Neutrophil (primary cell): ENCODE data around the gene CD3E.

ENCODE experiments used
- H3K27ac ChIP-seq: fragments of 200-600 bp; sonication (generic); 2 replicates; pipeline ENCODE4 v1.5.1; 2016; ENCODE audit warnings: mild to moderate bottlenecking, moderate library complexity
- H3K27me3 ChIP-seq: fragments of 200-600 bp; sonication (generic); 2 replicates; pipeline ENCODE4 v1.6.0; 2016; ENCODE audit warnings: mild to moderate bottlenecking
- H3K36me3 ChIP-seq: fragments of 200-600 bp; sonication (generic); 2 replicates; pipeline ENCODE4 v1.5.1; 2017
- H3K4me1 ChIP-seq, 2 experiments: fragments of 200-600 bp in 1 of 2; sonication (generic) in 1 of 2; 1 replicate in 1 of 2; 2 replicates in 1 of 2; pipeline versions ENCODE4 v1.5.1 to v1.6.1; 2013 to 2016; ENCODE audit warnings: low read depth in 1 of 2, low read length in 1 of 2, mild to moderate bottlenecking in 1 of 2, moderate library complexity in 1 of 2; ENCODE audit not compliant: control insufficient read depth in 1 of 2, insufficient read depth in 1 of 2
- H3K4me3 ChIP-seq, 2 experiments: fragments of 200-600 bp in 1 of 2; sonication (generic) in 1 of 2; 1 replicate in 1 of 2; 2 replicates in 1 of 2; pipeline ENCODE4 v1.5.1; 2013 to 2016; ENCODE audit warnings: low read depth in 1 of 2, low read length in 1 of 2, mild to moderate bottlenecking in 1 of 2, moderate library complexity in 1 of 2
- H3K9me3 ChIP-seq: fragments of 200-600 bp; sonication (generic); 2 replicates; pipeline ENCODE4 v1.5.1; 2016
- TF ChIP-seq, protein P1 (sequence below): fragments of 200-600 bp; sonication (generic); IDR thresholded peaks from 2 replicates; pipeline ENCODE4 v1.5.1; 2016; ENCODE audit warnings: antibody characterized with exemption

CD3E gene

GRCh38 chr11:118339281-118339961 is 34.9 kb downstream of the CD3E start:
- H3K27me3 ChIP-seq, result no peaks in the 10 kb centered on the region
- H3K27ac ChIP-seq, result no peak overlapping the region
- no peaks in the 10 kb centered on the region for H3K4me1 ChIP-seq
- no peaks in the 10 kb centered on the region for H3K36me3 ChIP-seq
- H3K9me3 ChIP-seq, result no peaks in the 10 kb centered on the region
- TF ChIP-seq, protein P1, sequence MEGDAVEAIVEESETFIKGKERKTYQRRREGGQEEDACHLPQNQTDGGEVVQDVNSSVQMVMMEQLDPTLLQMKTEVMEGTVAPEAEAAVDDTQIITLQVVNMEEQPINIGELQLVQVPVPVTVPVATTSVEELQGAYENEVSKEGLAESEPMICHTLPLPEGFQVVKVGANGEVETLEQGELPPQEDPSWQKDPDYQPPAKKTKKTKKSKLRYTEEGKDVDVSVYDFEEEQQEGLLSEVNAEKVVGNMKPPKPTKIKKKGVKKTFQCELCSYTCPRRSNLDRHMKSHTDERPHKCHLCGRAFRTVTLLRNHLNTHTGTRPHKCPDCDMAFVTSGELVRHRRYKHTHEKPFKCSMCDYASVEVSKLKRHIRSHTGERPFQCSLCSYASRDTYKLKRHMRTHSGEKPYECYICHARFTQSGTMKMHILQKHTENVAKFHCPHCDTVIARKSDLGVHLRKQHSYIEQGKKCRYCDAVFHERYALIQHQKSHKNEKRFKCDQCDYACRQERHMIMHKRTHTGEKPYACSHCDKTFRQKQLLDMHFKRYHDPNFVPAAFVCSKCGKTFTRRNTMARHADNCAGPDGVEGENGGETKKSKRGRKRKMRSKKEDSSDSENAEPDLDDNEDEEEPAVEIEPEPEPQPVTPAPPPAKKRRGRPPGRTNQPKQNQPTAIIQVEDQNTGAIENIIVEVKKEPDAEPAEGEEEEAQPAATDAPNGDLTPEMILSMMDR, result no peak
- no peak overlapping the region for H3K4me3 ChIP-seq

DNA sequence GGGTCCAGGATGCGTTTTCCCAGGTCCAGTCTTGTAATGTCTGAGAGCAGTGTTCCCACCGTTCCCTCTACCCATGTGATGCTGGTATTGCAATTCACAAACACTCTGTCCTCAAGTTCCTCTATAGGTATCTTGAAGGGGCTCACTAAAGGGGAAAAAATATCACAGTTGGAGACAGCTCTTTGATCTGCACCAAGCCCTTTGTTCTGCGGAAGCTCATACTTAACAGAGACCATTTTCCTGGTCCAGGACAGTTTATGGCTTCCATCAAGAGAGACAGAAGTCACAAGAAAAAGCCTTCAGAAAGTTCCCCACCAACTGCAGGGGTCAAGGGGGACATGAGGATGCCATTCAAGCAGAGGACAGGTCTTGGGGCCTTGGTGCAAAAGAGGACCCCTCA is 35.9 kb downstream of the CD3E start:
- TF ChIP-seq, protein P1, result no peak
- no peaks in the 10 kb centered on the region for H3K4me1 ChIP-seq
- no peak overlapping the region for H3K27ac ChIP-seq

GRCh38 chr11:118341261-118341660 is 36.7 kb downstream of the CD3E start:
- Histone ChIP-seq H3K9me3 (no peaks in the 10 kb centered on the region), H3K36me3 (no peaks in the 10 kb centered on the region), H3K4me1 (no peaks in the 10 kb centered on the region), H3K27ac (no peak overlapping the region), H3K4me3 (no peak overlapping the region), H3K27me3 (peaks cover 4% of the 10 kb centered on the region)
- TF ChIP-seq, protein P1, result no peak

More for the DNA sequence above, 35.9 kb downstream of the CD3E start:
- no peaks in the 10 kb centered on the region for H3K36me3 ChIP-seq
- no peak overlapping the region for H3K4me3 ChIP-seq
- no peaks in the 10 kb centered on the region for H3K27me3 ChIP-seq
- H3K9me3 ChIP-seq, result no peaks in the 10 kb centered on the region

DNA sequence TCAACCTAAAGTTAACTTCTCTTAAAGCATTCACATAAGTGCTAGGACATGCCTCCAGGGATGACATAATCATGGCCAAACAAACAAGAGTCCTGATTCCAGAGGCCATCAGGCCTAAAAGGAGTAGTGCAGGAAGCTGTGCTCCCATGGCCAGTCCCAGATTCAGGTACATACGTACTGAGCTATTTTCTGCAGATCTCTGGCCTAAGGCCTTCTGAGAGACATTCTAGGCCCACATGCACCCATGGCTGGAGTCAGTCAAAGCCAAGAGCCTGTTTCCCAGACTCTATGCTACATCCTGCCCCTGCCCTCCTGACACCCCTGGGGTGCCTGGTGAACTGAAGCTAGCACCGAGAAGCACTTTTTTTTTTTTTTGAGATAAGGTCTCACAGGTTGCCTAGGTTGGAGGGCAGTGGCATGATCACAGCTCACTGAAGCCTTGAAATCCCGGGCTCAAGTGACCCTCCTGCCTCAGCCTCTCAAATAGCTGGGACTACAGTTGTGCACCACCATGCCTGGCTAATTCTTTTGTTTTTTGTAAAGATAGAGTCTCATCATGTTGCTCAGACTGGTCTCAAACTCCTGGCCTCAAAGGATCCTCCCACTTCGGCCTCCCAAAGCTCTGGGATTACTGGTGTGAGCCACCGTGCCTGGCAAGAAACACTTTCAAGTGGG is 37.4 kb downstream of the CD3E start:
- Histone ChIP-seq H3K27ac (no peak overlapping the region), H3K4me3 (no peak overlapping the region), H3K36me3 (no peaks in the 10 kb centered on the region), H3K9me3 (no peaks in the 10 kb centered on the region), H3K4me1 (no peaks in the 10 kb centered on the region), H3K27me3 (peaks cover 4% of the 10 kb centered on the region)
- TF ChIP-seq, protein P1, result no peak

DNA sequence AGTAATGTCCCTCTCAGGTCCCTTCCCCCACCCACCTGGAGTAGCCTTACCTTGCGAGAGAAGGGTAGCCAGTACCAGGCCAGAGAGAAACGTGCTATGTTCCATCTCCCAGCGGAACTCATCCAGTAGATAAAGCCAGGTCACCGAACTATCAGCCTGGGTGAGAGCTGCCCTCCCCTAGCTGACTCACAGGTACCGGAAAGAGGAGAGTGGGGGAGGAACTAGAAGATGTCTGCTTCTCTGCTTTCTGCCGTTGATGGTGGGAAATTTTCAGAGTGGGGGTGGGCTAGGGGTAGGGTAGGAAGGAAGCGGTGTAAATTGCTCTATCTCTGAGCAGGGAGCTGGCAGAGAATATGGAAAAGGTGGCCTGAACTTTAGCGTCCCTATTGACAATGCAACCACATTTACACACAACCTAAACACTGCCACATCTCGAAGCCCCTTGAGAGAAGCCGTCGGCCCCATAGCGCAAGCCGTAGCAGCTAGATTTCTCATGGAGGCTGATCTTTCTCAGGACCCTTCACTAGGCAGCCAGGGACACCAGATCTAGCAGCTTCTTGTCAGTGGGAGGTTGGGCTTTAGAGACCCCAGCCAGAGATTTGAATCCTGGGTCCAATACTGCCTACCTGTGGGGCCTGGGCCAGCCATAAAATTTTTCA is 38.1 kb downstream of the CD3E start, which contains the start of gene CD3D:
Gene CD3D (minus strand): TSS at position 203 of the 659 bp plus-strand sequence. CDS start 98 bp downstream, at position 105.
- H3K4me3 ChIP-seq, result no peak within 1 kb of the TSS
- no peak within 1 kb of the TSS for H3K27ac ChIP-seq
- H3K4me1 ChIP-seq, result no peaks in the 10 kb centered on the region
- no peaks in the 10 kb centered on the region for H3K9me3 ChIP-seq
- TF ChIP-seq, protein P1, result no peak
- no peaks in the 10 kb centered on the region for H3K36me3 ChIP-seq
- peaks cover 4% of the 10 kb centered on the region for H3K27me3 ChIP-seq
